ENCODE results near the gene MMP19.

Gene MMP19

DNA sequence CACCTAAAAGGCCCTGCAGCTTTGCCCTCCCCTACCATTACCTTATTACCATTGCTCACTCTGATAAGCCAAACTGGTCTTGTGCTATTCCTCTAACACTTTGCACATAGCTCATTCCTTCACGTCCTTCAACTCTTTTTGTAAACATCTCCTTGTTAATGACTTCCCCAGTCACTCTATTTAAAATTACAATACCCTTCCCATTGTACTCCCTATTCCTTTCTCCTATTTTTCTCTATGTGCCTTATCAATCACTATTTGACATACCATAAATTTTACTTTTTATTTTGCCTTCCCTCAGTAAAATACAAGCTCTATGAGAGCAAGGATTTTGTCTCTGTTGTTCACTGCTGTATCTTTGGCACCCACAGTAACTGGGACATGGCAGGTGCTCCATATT lies 30.6 kb downstream of the MMP19 start:
- H4K20me1 ChIP-seq (ENCODE audit: insufficient read depth, low read length) = peaks cover 29% of the 10 kb centered on the region
- H3K4me1 ChIP-seq (ENCODE audit: low read length) = peaks cover 10% of the 10 kb centered on the region
- H3K4me2 ChIP-seq (ENCODE audit: low read length) = no peak overlapping the region
- H3K27me3 ChIP-seq (ENCODE audit: low read depth, low read length) = no peaks in the 10 kb centered on the region
- H3K4me3 ChIP-seq (ENCODE audit: low read length) = no peak overlapping the region
- no peak overlapping the region for H3K9ac ChIP-seq (ENCODE audit: low read length)
- H2AFZ ChIP-seq (ENCODE audit: low read depth, low read length) = no peak overlapping the region
- H3K27ac ChIP-seq (ENCODE audit: low read length) = no peak overlapping the region
- H3K36me3 ChIP-seq (replicated peaks; ENCODE audit: low read depth, low read length) = peaks cover 40% of the 10 kb centered on the region
- no peaks in the 10 kb centered on the region for H3K9me3 ChIP-seq (ENCODE audit: insufficient read depth, low read length)
- H3K79me2 ChIP-seq (ENCODE audit: low read length) = peaks cover 100% of the 10 kb centered on the region
- TF ChIP-seq EZH2phosphoT487 (IDR thresholded peaks at IDR 0.05; ENCODE audit: low read depth) = no peak
- TF ChIP-seq CTCF (IDR thresholded peaks at IDR 0.05; ENCODE audit: low read depth, low read length) = no peak

DNA sequence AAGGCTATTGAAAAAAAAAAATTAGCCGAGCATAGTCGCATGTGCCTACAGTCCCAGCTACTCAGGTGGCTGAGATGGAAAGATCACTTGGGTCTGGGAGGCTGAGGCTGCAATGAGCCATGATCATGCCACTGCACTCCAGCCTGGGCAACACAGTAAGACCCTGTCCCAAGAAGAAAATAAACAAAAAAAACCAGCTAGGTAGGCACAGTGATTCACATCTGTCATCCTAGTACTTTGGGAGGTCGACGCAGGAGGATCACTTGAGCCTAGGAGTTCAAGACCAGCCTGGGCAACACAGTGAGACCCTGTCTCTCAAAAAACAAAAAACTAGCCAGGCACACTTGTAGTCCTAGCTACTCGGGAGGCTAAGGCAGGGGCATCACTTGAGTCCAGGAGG lies 33.5 kb downstream of the MMP19 start:
- Histone ChIP-seq H4K20me1 (ENCODE audit: insufficient read depth, low read length) (peaks cover 37% of the 10 kb centered on the region), H3K79me2 (ENCODE audit: low read length) (peaks cover 100% of the 10 kb centered on the region), H3K4me2 (ENCODE audit: low read length) (no peak overlapping the region), H3K36me3 (replicated peaks; ENCODE audit: low read depth, low read length) (peaks cover 40% of the 10 kb centered on the region), H3K27ac (ENCODE audit: low read length) (no peak overlapping the region), H3K4me1 (ENCODE audit: low read length) (no peaks in the 10 kb centered on the region), H3K4me3 (ENCODE audit: low read length) (no peak overlapping the region), H3K9me3 (ENCODE audit: insufficient read depth, low read length) (no peaks in the 10 kb centered on the region), H3K27me3 (ENCODE audit: low read depth, low read length) (no peaks in the 10 kb centered on the region), H3K9ac (ENCODE audit: low read length) (no peak overlapping the region), H2AFZ (ENCODE audit: low read depth, low read length) (no peak overlapping the region)
- TF ChIP-seq EZH2phosphoT487 (IDR thresholded peaks at IDR 0.05; ENCODE audit: low read depth) (no peak), CTCF (IDR thresholded peaks at IDR 0.05; ENCODE audit: low read depth, low read length) (no peak)

DNA sequence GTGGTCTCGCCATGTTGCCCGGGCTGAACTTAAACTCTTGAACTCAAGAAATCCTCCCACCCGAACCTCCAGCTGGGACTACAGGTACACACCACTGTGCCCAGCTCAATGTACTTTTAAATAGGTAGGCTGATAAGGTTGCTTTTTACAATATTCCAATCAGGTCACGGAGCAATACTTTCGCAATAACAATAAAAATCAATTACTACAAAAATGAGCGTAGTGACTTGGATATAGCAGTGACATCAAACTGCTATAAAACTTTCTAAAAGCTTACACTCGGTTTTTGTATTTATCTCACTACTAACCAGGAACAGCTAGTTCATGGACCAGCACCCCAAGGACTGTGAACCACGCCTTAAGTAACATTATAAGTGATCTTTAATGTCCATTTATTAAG lies 35.8 kb downstream of the MMP19 start:
- no peaks in the 10 kb centered on the region for H3K9me3 ChIP-seq (ENCODE audit: insufficient read depth, low read length)
- H2AFZ ChIP-seq (ENCODE audit: low read depth, low read length) = no peak overlapping the region
- H3K4me3 ChIP-seq (ENCODE audit: low read length) = no peak overlapping the region
- H3K36me3 ChIP-seq (replicated peaks; ENCODE audit: low read depth, low read length) = peaks cover 36% of the 10 kb centered on the region
- no peaks in the 10 kb centered on the region for H3K4me1 ChIP-seq (ENCODE audit: low read length)
- peaks cover 94% of the 10 kb centered on the region for H3K79me2 ChIP-seq (ENCODE audit: low read length)
- no peak overlapping the region for H3K9ac ChIP-seq (ENCODE audit: low read length)
- no peak overlapping the region for H3K4me2 ChIP-seq (ENCODE audit: low read length)
- H3K27me3 ChIP-seq (ENCODE audit: low read depth, low read length) = no peaks in the 10 kb centered on the region
- no peak for TF ChIP-seq EZH2phosphoT487 (IDR thresholded peaks at IDR 0.05; ENCODE audit: low read depth)
- TF ChIP-seq CTCF (IDR thresholded peaks at IDR 0.05; ENCODE audit: low read depth, low read length) = no peak
- H3K27ac ChIP-seq (ENCODE audit: low read length) = no peak overlapping the region
- peaks cover 30% of the 10 kb centered on the region for H4K20me1 ChIP-seq (ENCODE audit: insufficient read depth, low read length)

DNA sequence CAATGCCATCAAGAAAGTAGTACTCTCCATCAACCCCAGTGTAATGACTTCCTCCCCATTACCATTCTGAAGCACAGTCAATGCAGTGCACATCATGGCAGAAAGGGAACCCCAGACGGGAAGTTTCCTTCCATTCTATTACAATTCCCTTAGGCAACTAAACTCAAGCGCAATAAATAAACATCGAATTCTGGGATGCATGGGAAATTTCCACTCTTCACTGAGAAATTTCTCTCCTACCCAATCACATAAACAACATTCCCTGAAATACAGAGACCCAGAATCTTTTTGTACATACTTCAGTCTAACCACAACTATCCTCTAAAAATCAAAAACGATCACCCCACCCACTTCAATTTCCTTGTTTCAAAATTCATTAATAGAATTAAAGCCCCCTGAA lies 45.2 kb downstream of the MMP19 start:
- H3K27me3 ChIP-seq (ENCODE audit: low read depth, low read length) = no peaks in the 10 kb centered on the region
- no peaks in the 10 kb centered on the region; the same call in 1 of the 2 replicates for H4K20me1 ChIP-seq (ENCODE audit: insufficient read depth, low read length)
- no peak overlapping the region for H3K9ac ChIP-seq (ENCODE audit: low read length)
- peaks cover 9% of the 10 kb centered on the region for H3K79me2 ChIP-seq (ENCODE audit: low read length)
- H3K9me3 ChIP-seq (ENCODE audit: insufficient read depth, low read length) = no peaks in the 10 kb centered on the region
- no peak for TF ChIP-seq EZH2phosphoT487 (IDR thresholded peaks at IDR 0.05; ENCODE audit: low read depth)
- H3K4me1 ChIP-seq (ENCODE audit: low read length) = no peaks in the 10 kb centered on the region
- no peak overlapping the region for H2AFZ ChIP-seq (ENCODE audit: low read depth, low read length)
- H3K36me3 ChIP-seq (replicated peaks; ENCODE audit: low read depth, low read length) = peaks cover 58% of the 10 kb centered on the region
- no peak overlapping the region for H3K4me3 ChIP-seq (ENCODE audit: low read length)
- no peak overlapping the region for H3K4me2 ChIP-seq (ENCODE audit: low read length)
- H3K27ac ChIP-seq (ENCODE audit: low read length) = no peak overlapping the region

- no peaks in the 10 kb centered on the region for H3K27me3 ChIP-seq (ENCODE audit: low read depth, low read length)
- H3K36me3 ChIP-seq (replicated peaks; ENCODE audit: low read depth, low read length) = peaks cover 60% of the 10 kb centered on the region
- no peaks in the 10 kb centered on the region for H3K9me3 ChIP-seq (ENCODE audit: insufficient read depth, low read length)
- TF ChIP-seq EZH2phosphoT487 (IDR thresholded peaks at IDR 0.05; ENCODE audit: low read depth) (no peak), CTCF (IDR thresholded peaks at IDR 0.05; ENCODE audit: low read depth, low read length) (peak; percentile 44)
- H3K4me2 ChIP-seq (ENCODE audit: low read length) = no peak overlapping the region
- no peak overlapping the region for H3K9ac ChIP-seq (ENCODE audit: low read length)
- H3K27ac ChIP-seq (ENCODE audit: low read length) = no peak overlapping the region
- H3K79me2 ChIP-seq (ENCODE audit: low read length) = peaks cover 9% of the 10 kb centered on the region
- no peaks in the 10 kb centered on the region; the same call in 1 of the 2 replicates for H4K20me1 ChIP-seq (ENCODE audit: insufficient read depth, low read length)
- no peak overlapping the region for H3K4me3 ChIP-seq (ENCODE audit: low read length)
- no peak overlapping the region for H2AFZ ChIP-seq (ENCODE audit: low read depth, low read length)
- H3K4me1 ChIP-seq (ENCODE audit: low read length) = peaks cover 1% of the 10 kb centered on the region
Measured at GRCh38 chr12:55797068-55797467, 45.7 kb downstream of the MMP19 start.

All from OCI-LY3 (cell line).